ENCODE measurements around the gene SPEG. TPM values are rescaled to one million over a fixed set of nuclear protein-coding genes. Genes with fewer than 3 reads are reported as not detected.

SPEG gene
- total and polyA plus RNA-seq, 2 of the 13 experiments (the other 11 are each of a cell fraction or from before 2014, with no cell fraction given), result 0.18 to 0.24 TPM

GRCh38 chr2:219500135-219500534 is 65.5 kb downstream of the SPEG start:
- intact Hi-C loops (cut with micrococcal nuclease; ENCODE audit: unreplicated experiment) (no loop called here), in situ Hi-C loops (cut with HindIII; ENCODE audit: extremely low pct_ligation_motif_present, low pct_unique_long_range_greater_than_20kb) (no loop called here)
- peaks cover 12% of the 10 kb centered on the region for H3K79me2 ChIP-seq (ENCODE audit: insufficient read depth, low read length)
- peak overlapping the region in 1 of 3 experiments; percentile 93; a peak in 3 of 6 replicates for H3K4me3 ChIP-seq (replicated peaks in 1 of 3; ENCODE audit: insufficient read depth in 1 of 3, low read depth in 2 of 3, low read length in 3 of 3)
- ChIA-PET CTCF (ENCODE audit: low intra/inter-chr PET ratio, low total read pairs) (no interaction called here), POLR2A (interaction anchor here (1.2 to 4.4 kb wide), 2 partner anchors 10 to 27 kb away, joined by 5 to 94 read pairs; partner anchors contain the start of gene ASIC4)
- no peak overlapping the region for H3K27ac ChIP-seq (ENCODE audit: extremely low read length, insufficient read depth, low read length)
- peak overlapping the region; percentile 97 for H3K4me2 ChIP-seq (ENCODE audit: low read depth, low read length)
- no peaks in the 10 kb centered on the region for H4K20me1 ChIP-seq (ENCODE audit: insufficient read depth, low read length)
- H3K36me3 ChIP-seq (replicated peaks in 1 of 2; ENCODE audit: control insufficient read depth in 1 of 2, insufficient read depth in 2 of 2, low read length in 2 of 2), result peaks cover 8 to 18% of the 10 kb centered on the region in 2 experiments
- H3K9ac ChIP-seq (ENCODE audit: insufficient read depth, low read depth, low read length), result peak overlapping the region; percentile 96; the same call in 1 of the 2 replicates
- ATAC-seq (no peak), FAIRE-seq (peak; percentile 79), DNase-seq (ENCODE audit: low spot score) (peak; percentile 43)
- peaks cover 55% of the 10 kb centered on the region for H3K4me1 ChIP-seq (ENCODE audit: insufficient read depth, low read length)
- 94% methylated on average over 2 of the region's 2 CpGs for WGBS (ENCODE audit: low lambda C conversion rate)
- BruUV-seq (replicated peaks), result no TSS peak
- H3K9me3 ChIP-seq (ENCODE audit: low read length), result no peaks in the 10 kb centered on the region
- peaks cover 5 to 25% of the 10 kb centered on the region in 2 experiments; a peak in 4 of 5 replicates for H3K27me3 ChIP-seq (ENCODE audit: control insufficient read depth in 1 of 2, insufficient read depth in 2 of 2, low read length in 2 of 2)
- H2AFZ ChIP-seq (ENCODE audit: low read length), result no peak overlapping the region
- TF ChIP-seq ZBTB26 (CRISPR knock-in tag; IDR thresholded peaks at IDR 0.05; ENCODE audit: borderline replicate concordance) (0 out of 2 replicates have a peak, but pooled peaks have one; percentile 20), HHEX (CRISPR knock-in tag; IDR thresholded peaks at IDR 0.05) (no peak), FOXK2 (IDR thresholded peaks at IDR 0.05) (no peak), HCFC1 (IDR thresholded peaks at IDR 0.05; ENCODE audit: low read depth, low read length) (peak; percentile 18; the same call in 1 of the 2 replicates), SOX5 (CRISPR knock-in tag; IDR thresholded peaks at IDR 0.05; ENCODE audit: borderline replicate concordance) (no peak), STAG1 (CRISPR knock-in tag; IDR thresholded peaks at IDR 0.05) (peak; percentile 21; the same call in 1 of the 2 replicates), MAX (IDR thresholded peaks at IDR 0.05) (no peak), HNF4G (IDR thresholded peaks at IDR 0.05; ENCODE audit: borderline replicate concordance, low read depth, low read length) (no peak), HNF4G (CRISPR knock-in tag; IDR thresholded peaks at IDR 0.05; ENCODE audit: borderline replicate concordance, low read depth) (no peak), RCOR2 (CRISPR knock-in tag; IDR thresholded peaks at IDR 0.05) (no peak), ETV5 (CRISPR knock-in tag; IDR thresholded peaks at IDR 0.05; ENCODE audit: borderline replicate concordance) (peak; percentile 11; the same call in 1 of the 2 replicates), MEIS1 (CRISPR knock-in tag; IDR thresholded peaks at IDR 0.05; ENCODE audit: borderline replicate concordance) (no peak), ZNF33B (CRISPR knock-in tag; IDR thresholded peaks at IDR 0.05) (0 out of 2 replicates have a peak, but pooled peaks have one; percentile 20), NCOA2 (CRISPR knock-in tag; IDR thresholded peaks at IDR 0.05) (no peak), HNRNPUL1 (IDR thresholded peaks at IDR 0.05; ENCODE audit: low read depth, low read length) (no peak)
- TF ChIP-seq, protein P1, sequence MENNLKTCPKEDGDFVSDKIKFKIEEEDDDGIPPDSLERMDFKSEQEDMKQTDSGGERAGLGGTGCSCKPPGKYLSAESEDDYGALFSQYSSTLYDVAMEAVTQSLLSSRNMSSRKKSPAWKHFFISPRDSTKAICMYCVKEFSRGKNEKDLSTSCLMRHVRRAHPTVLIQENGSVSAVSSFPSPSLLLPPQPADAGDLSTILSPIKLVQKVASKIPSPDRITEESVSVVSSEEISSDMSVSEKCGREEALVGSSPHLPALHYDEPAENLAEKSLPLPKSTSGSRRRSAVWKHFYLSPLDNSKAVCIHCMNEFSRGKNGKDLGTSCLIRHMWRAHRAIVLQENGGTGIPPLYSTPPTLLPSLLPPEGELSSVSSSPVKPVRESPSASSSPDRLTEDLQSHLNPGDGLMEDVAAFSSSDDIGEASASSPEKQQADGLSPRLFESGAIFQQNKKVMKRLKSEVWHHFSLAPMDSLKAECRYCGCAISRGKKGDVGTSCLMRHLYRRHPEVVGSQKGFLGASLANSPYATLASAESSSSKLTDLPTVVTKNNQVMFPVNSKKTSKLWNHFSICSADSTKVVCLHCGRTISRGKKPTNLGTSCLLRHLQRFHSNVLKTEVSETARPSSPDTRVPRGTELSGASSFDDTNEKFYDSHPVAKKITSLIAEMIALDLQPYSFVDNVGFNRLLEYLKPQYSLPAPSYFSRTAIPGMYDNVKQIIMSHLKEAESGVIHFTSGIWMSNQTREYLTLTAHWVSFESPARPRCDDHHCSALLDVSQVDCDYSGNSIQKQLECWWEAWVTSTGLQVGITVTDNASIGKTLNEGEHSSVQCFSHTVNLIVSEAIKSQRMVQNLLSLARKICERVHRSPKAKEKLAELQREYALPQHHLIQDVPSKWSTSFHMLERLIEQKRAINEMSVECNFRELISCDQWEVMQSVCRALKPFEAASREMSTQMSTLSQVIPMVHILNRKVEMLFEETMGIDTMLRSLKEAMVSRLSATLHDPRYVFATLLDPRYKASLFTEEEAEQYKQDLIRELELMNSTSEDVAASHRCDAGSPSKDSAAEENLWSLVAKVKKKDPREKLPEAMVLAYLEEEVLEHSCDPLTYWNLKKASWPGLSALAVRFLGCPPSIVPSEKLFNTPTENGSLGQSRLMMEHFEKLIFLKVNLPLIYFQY (CRISPR knock-in tag; IDR thresholded peaks at IDR 0.05; ENCODE audit: borderline replicate concordance), result no peak
- TF ChIP-seq, protein P2, sequence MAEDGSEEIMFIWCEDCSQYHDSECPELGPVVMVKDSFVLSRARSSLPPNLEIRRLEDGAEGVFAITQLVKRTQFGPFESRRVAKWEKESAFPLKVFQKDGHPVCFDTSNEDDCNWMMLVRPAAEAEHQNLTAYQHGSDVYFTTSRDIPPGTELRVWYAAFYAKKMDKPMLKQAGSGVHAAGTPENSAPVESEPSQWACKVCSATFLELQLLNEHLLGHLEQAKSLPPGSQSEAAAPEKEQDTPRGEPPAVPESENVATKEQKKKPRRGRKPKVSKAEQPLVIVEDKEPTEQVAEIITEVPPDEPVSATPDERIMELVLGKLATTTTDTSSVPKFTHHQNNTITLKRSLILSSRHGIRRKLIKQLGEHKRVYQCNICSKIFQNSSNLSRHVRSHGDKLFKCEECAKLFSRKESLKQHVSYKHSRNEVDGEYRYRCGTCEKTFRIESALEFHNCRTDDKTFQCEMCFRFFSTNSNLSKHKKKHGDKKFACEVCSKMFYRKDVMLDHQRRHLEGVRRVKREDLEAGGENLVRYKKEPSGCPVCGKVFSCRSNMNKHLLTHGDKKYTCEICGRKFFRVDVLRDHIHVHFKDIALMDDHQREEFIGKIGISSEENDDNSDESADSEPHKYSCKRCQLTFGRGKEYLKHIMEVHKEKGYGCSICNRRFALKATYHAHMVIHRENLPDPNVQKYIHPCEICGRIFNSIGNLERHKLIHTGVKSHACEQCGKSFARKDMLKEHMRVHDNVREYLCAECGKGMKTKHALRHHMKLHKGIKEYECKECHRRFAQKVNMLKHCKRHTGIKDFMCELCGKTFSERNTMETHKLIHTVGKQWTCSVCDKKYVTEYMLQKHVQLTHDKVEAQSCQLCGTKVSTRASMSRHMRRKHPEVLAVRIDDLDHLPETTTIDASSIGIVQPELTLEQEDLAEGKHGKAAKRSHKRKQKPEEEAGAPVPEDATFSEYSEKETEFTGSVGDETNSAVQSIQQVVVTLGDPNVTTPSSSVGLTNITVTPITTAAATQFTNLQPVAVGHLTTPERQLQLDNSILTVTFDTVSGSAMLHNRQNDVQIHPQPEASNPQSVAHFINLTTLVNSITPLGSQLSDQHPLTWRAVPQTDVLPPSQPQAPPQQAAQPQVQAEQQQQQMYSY (CRISPR knock-in tag; IDR thresholded peaks at IDR 0.05), result no peak
